H1 (cell line): ENCODE results near the gene MARK1. TPM values are rescaled to one million over a fixed set of nuclear protein-coding genes. Genes with fewer than 3 reads are reported as not detected.

Source experiments
- polyA plus RNA-seq, 7 experiments: library from polyadenylated mRNA; depleted of rRNA in 3 of 7; stranded (reverse) in 5 of 7; unstranded in 2 of 7; fragments of >200 nt in 5 of 7; fragments of 200-250 nt in 2 of 7; gene quantifications; 1 replicate in 5 of 7; 2 replicates in 1 of 7; 4 replicates in 1 of 7; pipeline versions ENCODE4 v1.2.1 to v1.2.3, GENCODE V29; 2011 to 2013; ENCODE audit warnings: missing spikeins in 2 of 7, mixed read lengths in 2 of 7
- small RNA-seq: library from polyadenylated mRNA; stranded (forward); fragments of <200 nt; extraction: miRNeasy Mini kit (QIAGEN cat#:217004); gene quantifications from one replicate; pipeline ENCODE3, GENCODE V24; 2013; ENCODE audit not compliant: insufficient read depth
- total RNA-seq: library from RNA; stranded (reverse); fragmentation: NEBNext Ultra II Directional; extraction: Animal tissue kit (Norgen Biotek cat#: 25700); gene quantifications from 2 replicates; pipeline ENCODE4 v1.2.1, GENCODE V29; 2021

Gene MARK1
- total and polyA plus RNA-seq, 2 of the 8 experiments (the other 6 are each of a cell fraction or from before 2014, with no cell fraction given), result 5.5 to 20.5 TPM

Small RNA genes within 50 kb of the gene (small RNA-seq; reads per million reads assigned to genes)
- gene RN7SL464P, result not detected

Other genes with a start within 250 kb of the MARK1 start
- 5.6 and 6.4 TPM in 2 replicates for gene C1orf115, start 162.2 kb downstream of the MARK1 start, total RNA-seq
- gene C1orf115, start 162.2 kb downstream of the MARK1 start, polyA plus RNA-seq (2011; rRNA removed), result 3.5 and 3.9 TPM in 2 replicates
- gene MTARC2, start 220.2 kb downstream of the MARK1 start, total RNA-seq, result 6.9 and 7.2 TPM in 2 replicates
- 7.9 and 8.5 TPM in 2 replicates for gene MTARC2, start 220.2 kb downstream of the MARK1 start, polyA plus RNA-seq (2011; rRNA removed)